Testis (tissue), 3 donors: Measurements from ENCODE around the gene C19orf53. TPM values are rescaled to one million over a fixed set of nuclear protein-coding genes. Genes with fewer than 3 reads are reported as not detected.

Experiments used
- DNase-seq: peaks from one replicate; pipeline ENCODE4 v3.0.0-alpha.2; 2019
- H3K27ac ChIP-seq, 2 donors: fragments of 200-600 bp; sonication (generic); one replicate each; pipeline ENCODE4 v1.5.1; 2019
- H3K27me3 ChIP-seq: fragments of 200-600 bp; sonication (generic); one replicate; pipeline ENCODE4 v1.5.1; 2019
- H3K36me3 ChIP-seq: fragments of 200-600 bp; sonication (generic); one replicate; pipeline ENCODE4 v1.5.1; 2017; ENCODE audit warnings: low read depth; ENCODE audit errors: missing control alignments
- H3K4me1 ChIP-seq: fragments of 200-600 bp; sonication (generic); one replicate; pipeline ENCODE4 v1.5.1; 2019
- H3K4me3 ChIP-seq, 2 donors: fragments of 200-600 bp; sonication (generic); one replicate each; pipeline ENCODE4 v1.5.1; 2017 to 2019
- H3K9me3 ChIP-seq: fragments of 200-600 bp; sonication (generic); one replicate; pipeline ENCODE4 v1.5.1; 2017
- CTCF ChIP-seq, 3 experiments: fragments of 450-650 bp in 2 of 3; fragments of 200-600 bp in 1 of 3; sonication (generic) in 1 of 3; IDR thresholded peaks; one replicate each; pipeline ENCODE4 v1.5.1; 2016 to 2019; ENCODE audit warnings: antibody characterized with exemption in 3 of 3, mild to moderate bottlenecking in 2 of 3, moderate library complexity in 1 of 3
- POLR2A ChIP-seq: fragments of 450-650 bp; IDR thresholded peaks from one replicate; pipeline ENCODE4 v1.6.1; 2017; ENCODE audit warnings: antibody characterized with exemption, mild to moderate bottlenecking, moderate library complexity
- WGBS, 2 donors: methylation state at CpG; one replicate each; pipeline ENCODE4 v1.1.5; 2018; 5-methylcytosine and 5-hydroxymethylcytosine counted together
- intact Hi-C: fragments of 100-400 bp; cut with DNase I; formaldehyde crosslinking; loops from one replicate; pipeline ENCODE4 v1.15.1; 2023; ENCODE audit warnings: low total_unique reads
- polyA plus RNA-seq: library from polyadenylated mRNA; stranded (reverse); fragments of 350-450 nt; fragmentation: Illumina TruSeq; extraction: RNeasy Lipid Tissue Mini Kit (QIAGEN cat#74804); gene quantifications from one replicate; pipeline ENCODE4 v1.2.3, GENCODE V29; 2014; ENCODE audit warnings: low read depth, low replicate concordance; ENCODE audit not compliant: insufficient read depth
- total RNA-seq, 2 donors: library from RNA; depleted of rRNA; stranded (reverse); fragments of >200 nt; gene quantifications; one replicate each; pipeline ENCODE4 v1.2.3, GENCODE V29; 2016

The C19orf53 gene
- total and polyA plus RNA-seq, 3 donors from 2014 or later: 114 to 137 (median 128) TPM

- WGBS, 2 donors: 95 to 96% methylated on average over 11 to 21 of the region's 21 CpGs
- no peaks in the 10 kb centered on the region for H3K36me3 ChIP-seq
- H3K4me3 ChIP-seq: no peak overlapping the region
- H3K27me3 ChIP-seq: no peaks in the 10 kb centered on the region
- H3K27ac ChIP-seq: no peak overlapping the region
- DNase-seq: no peak
- no peaks in the 10 kb centered on the region for H3K9me3 ChIP-seq
- H3K4me1 ChIP-seq: no peaks in the 10 kb centered on the region
- intact Hi-C loops: no loop called here
- TF ChIP-seq POLR2A (no peak), CTCF (IDR thresholded peaks at IDR 0.05) (no peak)
Observed at GRCh38 chr19:13814550-13814949, 40.3 kb downstream of the C19orf53 start.

GRCh38 chr19:13817018-13817614 lies 42.9 kb downstream of the C19orf53 start:
- H3K4me1 ChIP-seq: no peaks in the 10 kb centered on the region
- H3K27ac ChIP-seq: no peak overlapping the region
- H3K9me3 ChIP-seq: no peaks in the 10 kb centered on the region
- no peak for TF ChIP-seq POLR2A
- TF ChIP-seq CTCF (IDR thresholded peaks at IDR 0.05): no peak
- H3K4me3 ChIP-seq: peak overlapping the region in 1 of 2 donors; percentile 36
- DNase-seq: peak; percentile 50
- H3K36me3 ChIP-seq: no peaks in the 10 kb centered on the region
- intact Hi-C loops: no loop called here
- H3K27me3 ChIP-seq: no peaks in the 10 kb centered on the region
- WGBS, 2 donors: 60 to 67% methylated on average over 1 to 11 of the region's 11 CpGs

- no peaks in the 10 kb centered on the region for H3K4me1 ChIP-seq
- intact Hi-C loops: no loop called here
- no peaks in the 10 kb centered on the region for H3K9me3 ChIP-seq
- 41 to 66% methylated on average over 12 to 34 of the region's 35 CpGs for WGBS, 2 donors
- no peak overlapping the region for H3K27ac ChIP-seq
- H3K27me3 ChIP-seq: no peaks in the 10 kb centered on the region
- peak overlapping the region; percentile 12 to 36 for H3K4me3 ChIP-seq
- no peaks in the 10 kb centered on the region for H3K36me3 ChIP-seq
- TF ChIP-seq CTCF (IDR thresholded peaks at IDR 0.05) (no peak), POLR2A (no peak)
- peak; percentile 29 for DNase-seq
Observed at GRCh38 chr19:13817615-13818371, 43.5 kb downstream of the C19orf53 start.

GRCh38 chr19:13819238-13819637 lies 45.0 kb downstream of the C19orf53 start:
- 92 to 96% methylated on average over 5 to 11 of the region's 11 CpGs for WGBS, 2 donors
- TF ChIP-seq CTCF (IDR thresholded peaks at IDR 0.05): no peak
- no peak for TF ChIP-seq POLR2A
- Histone ChIP-seq H3K4me1 (no peaks in the 10 kb centered on the region), H3K9me3 (no peaks in the 10 kb centered on the region), H3K27ac (no peak overlapping the region), H3K4me3 (no peak overlapping the region), H3K27me3 (no peaks in the 10 kb centered on the region), H3K36me3 (no peaks in the 10 kb centered on the region)
- no peak for DNase-seq
- intact Hi-C loops: no loop called here
